Measurements from ENCODE around the gene FRMPD4.

The FRMPD4 gene

DNA sequence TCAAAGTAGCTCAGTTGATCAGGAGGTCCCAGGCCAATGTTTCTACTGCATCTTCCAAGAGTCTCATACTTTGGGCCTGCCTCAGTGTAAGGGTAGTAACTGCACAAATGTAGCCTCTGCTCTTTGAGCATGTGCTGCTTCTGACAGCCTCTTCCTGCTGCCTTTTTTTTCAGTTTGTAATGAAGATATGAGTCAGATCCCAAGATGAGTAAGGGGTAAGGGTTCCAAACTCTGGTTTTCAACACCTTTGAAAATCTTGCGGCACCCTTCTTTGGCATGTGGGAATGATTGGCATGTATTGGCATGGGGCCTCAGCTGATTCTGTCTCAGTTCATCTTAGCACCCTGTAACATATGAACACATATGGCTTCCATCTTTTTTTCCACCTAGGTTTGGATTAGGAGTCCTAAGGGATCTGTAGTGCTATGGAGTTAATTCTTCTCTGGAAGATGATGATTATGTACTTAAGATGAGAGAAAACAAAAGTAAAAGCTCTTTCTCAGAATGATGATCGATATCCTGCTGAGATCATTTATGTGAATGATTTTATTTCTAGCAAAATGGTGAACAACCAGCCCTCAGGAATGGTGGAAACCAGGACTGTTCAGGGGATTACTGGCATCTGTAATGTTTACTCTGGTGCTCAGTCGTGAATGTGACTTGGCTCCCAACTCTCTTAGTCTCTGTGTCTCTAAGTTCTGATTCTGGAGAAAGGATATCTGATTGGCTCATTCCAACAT is 534.3 kb downstream of the FRMPD4 start:
- Histone ChIP-seq H4K20me1 (ENCODE audit: insufficient read depth, low read length) (no peaks in the 10 kb centered on the region), H3K9me3 (ENCODE audit: low read length) (no peaks in the 10 kb centered on the region), H3K9ac (ENCODE audit: low read length) (no peak overlapping the region), H3K9me2 (ENCODE audit: low read depth, low read length) (no peaks in the 10 kb centered on the region), H3F3A (ENCODE audit: insufficient read depth, low read length) (no peaks in the 10 kb centered on the region), H3K79me2 (ENCODE audit: insufficient read depth, low read length) (no peaks in the 10 kb centered on the region), H2AFZ (ENCODE audit: low read length) (no peak overlapping the region), H3K4me2 (ENCODE audit: low read length) (no peak overlapping the region), H3K4me3 (ENCODE audit: low read depth, low read length, poor library complexity, severe bottlenecking) (no peak overlapping the region), H3K4me1 (ENCODE audit: insufficient read depth, low read length, severe bottlenecking) (no peaks in the 10 kb centered on the region), H3K27me3 (ENCODE audit: insufficient read depth, low read length) (no peaks in the 10 kb centered on the region), H3K27ac (ENCODE audit: low read depth, low read length, poor library complexity, severe bottlenecking) (no peak overlapping the region), H3K36me3 (ENCODE audit: insufficient read depth, low read length) (no peaks in the 10 kb centered on the region)
- TF ChIP-seq, protein P1, sequence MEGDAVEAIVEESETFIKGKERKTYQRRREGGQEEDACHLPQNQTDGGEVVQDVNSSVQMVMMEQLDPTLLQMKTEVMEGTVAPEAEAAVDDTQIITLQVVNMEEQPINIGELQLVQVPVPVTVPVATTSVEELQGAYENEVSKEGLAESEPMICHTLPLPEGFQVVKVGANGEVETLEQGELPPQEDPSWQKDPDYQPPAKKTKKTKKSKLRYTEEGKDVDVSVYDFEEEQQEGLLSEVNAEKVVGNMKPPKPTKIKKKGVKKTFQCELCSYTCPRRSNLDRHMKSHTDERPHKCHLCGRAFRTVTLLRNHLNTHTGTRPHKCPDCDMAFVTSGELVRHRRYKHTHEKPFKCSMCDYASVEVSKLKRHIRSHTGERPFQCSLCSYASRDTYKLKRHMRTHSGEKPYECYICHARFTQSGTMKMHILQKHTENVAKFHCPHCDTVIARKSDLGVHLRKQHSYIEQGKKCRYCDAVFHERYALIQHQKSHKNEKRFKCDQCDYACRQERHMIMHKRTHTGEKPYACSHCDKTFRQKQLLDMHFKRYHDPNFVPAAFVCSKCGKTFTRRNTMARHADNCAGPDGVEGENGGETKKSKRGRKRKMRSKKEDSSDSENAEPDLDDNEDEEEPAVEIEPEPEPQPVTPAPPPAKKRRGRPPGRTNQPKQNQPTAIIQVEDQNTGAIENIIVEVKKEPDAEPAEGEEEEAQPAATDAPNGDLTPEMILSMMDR (IDR thresholded peaks at IDR 0.05; ENCODE audit: low read length): no peak
- TF ChIP-seq EZH2 (IDR thresholded peaks at IDR 0.05; ENCODE audit: borderline replicate concordance, low read length): no peak

DNA sequence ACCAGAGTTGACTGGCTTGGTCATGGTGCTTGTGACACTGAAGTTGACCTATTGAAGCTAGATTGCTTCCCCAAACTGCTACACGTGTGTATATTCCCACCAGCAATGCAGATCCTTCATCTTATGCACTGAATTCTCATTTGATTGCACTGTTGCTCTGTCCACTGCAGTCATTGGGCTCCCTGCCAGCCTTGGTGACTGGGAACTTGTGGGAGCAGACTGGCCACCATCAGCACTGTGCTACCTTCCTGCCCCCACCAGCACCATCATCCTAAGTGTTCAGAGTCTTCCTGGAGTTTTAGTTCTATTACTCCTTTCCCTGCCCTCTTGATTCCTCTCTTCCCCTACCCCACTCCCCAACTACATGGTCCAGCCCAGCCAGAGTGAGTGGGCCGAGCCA is 535.2 kb downstream of the FRMPD4 start:
- Histone ChIP-seq H3K27ac (ENCODE audit: low read depth, low read length, poor library complexity, severe bottlenecking) (no peak overlapping the region), H4K20me1 (ENCODE audit: insufficient read depth, low read length) (no peaks in the 10 kb centered on the region), H3K4me1 (ENCODE audit: insufficient read depth, low read length, severe bottlenecking) (no peaks in the 10 kb centered on the region), H3K4me2 (ENCODE audit: low read length) (no peak overlapping the region), H3K79me2 (ENCODE audit: insufficient read depth, low read length) (no peaks in the 10 kb centered on the region), H2AFZ (ENCODE audit: low read length) (no peak overlapping the region), H3K9me3 (ENCODE audit: low read length) (no peaks in the 10 kb centered on the region), H3K9me2 (ENCODE audit: low read depth, low read length) (no peaks in the 10 kb centered on the region), H3K36me3 (ENCODE audit: insufficient read depth, low read length) (no peaks in the 10 kb centered on the region), H3F3A (ENCODE audit: insufficient read depth, low read length) (no peaks in the 10 kb centered on the region), H3K9ac (ENCODE audit: low read length) (no peak overlapping the region), H3K27me3 (ENCODE audit: insufficient read depth, low read length) (no peaks in the 10 kb centered on the region), H3K4me3 (ENCODE audit: low read depth, low read length, poor library complexity, severe bottlenecking) (no peak overlapping the region)
- TF ChIP-seq, protein P1 (IDR thresholded peaks at IDR 0.05; ENCODE audit: low read length): no peak

DNA sequence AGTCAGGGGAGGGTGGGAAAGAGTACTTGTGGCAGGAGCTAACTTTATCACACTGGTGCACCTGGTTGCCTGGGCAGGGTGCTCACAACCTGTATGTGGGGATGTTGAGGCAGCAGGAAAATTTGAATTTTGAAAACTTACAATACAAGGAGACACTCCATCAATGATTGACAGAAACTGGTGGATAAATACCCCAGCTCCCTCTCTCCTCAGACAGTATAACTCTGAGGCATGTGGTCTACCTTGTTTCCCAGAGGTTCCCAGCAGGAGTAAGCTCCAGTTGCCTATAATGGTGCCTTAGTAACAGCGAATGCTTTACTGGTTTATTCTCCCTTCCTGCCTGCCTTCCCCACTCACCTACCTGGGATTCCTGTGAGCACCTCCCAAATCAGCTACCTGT is 541.2 kb downstream of the FRMPD4 start:
- no peaks in the 10 kb centered on the region for H3K27me3 ChIP-seq (ENCODE audit: insufficient read depth, low read length)
- no peaks in the 10 kb centered on the region for H3F3A ChIP-seq (ENCODE audit: insufficient read depth, low read length)
- no peaks in the 10 kb centered on the region for H4K20me1 ChIP-seq (ENCODE audit: insufficient read depth, low read length)
- H3K9ac ChIP-seq (ENCODE audit: low read length): no peak overlapping the region
- H3K27ac ChIP-seq (ENCODE audit: low read depth, low read length, poor library complexity, severe bottlenecking): no peak overlapping the region
- no peak overlapping the region for H3K4me2 ChIP-seq (ENCODE audit: low read length)
- H3K36me3 ChIP-seq (ENCODE audit: insufficient read depth, low read length): no peaks in the 10 kb centered on the region
- H3K79me2 ChIP-seq (ENCODE audit: insufficient read depth, low read length): no peaks in the 10 kb centered on the region
- no peak overlapping the region for H3K4me3 ChIP-seq (ENCODE audit: low read depth, low read length, poor library complexity, severe bottlenecking)
- H2AFZ ChIP-seq (ENCODE audit: low read length): no peak overlapping the region
- H3K9me3 ChIP-seq (ENCODE audit: low read length): no peaks in the 10 kb centered on the region
- no peaks in the 10 kb centered on the region for H3K4me1 ChIP-seq (ENCODE audit: insufficient read depth, low read length, severe bottlenecking)
- H3K9me2 ChIP-seq (ENCODE audit: low read depth, low read length): no peaks in the 10 kb centered on the region
- no peak for TF ChIP-seq EZH2 (IDR thresholded peaks at IDR 0.05; ENCODE audit: borderline replicate concordance, low read length)
- TF ChIP-seq, protein P1 (IDR thresholded peaks at IDR 0.05; ENCODE audit: low read length): no peak
